Kidney (tissue), 14 donors: ENCODE data around the gene ALDH6A1. TPM values are rescaled to one million over a fixed set of nuclear protein-coding genes. Genes with fewer than 3 reads are reported as not detected.

Experiments
- DNase-seq, 5 donors: peaks; one replicate each; pipeline ENCODE4 v3.0.0-alpha.2; 2013 to 2020
- FAIRE-seq: peaks from 2 replicates; lab custom pipeline; 2012; peaks lifted over from hg19 to GRCh38; lab: Jason Lieb, UNC
- H3K27ac ChIP-seq, 2 donors: one replicate each; pipeline ENCODE4 v1.7.0; 2013; ENCODE audit warnings: low read depth in 2 of 2, low read length in 2 of 2, inconsistent platforms in 1 of 2
- H3K27me3 ChIP-seq: one replicate; pipeline ENCODE4 v1.7.1; 2013; ENCODE audit warnings: low read length, inconsistent platforms; ENCODE audit not compliant: control insufficient read depth, insufficient read depth
- H3K36me3 ChIP-seq, 3 donors: one replicate each; pipeline versions ENCODE4 v1.7.0 to v1.7.1; 2013; ENCODE audit warnings: low read length in 3 of 3, control low read depth in 1 of 3, inconsistent platforms in 1 of 3; ENCODE audit not compliant: insufficient read depth in 3 of 3, control insufficient read depth in 2 of 3
- H3K4me1 ChIP-seq, 3 donors: one replicate each; pipeline versions ENCODE4 v1.7.0 to v1.7.1; 2013; ENCODE audit warnings: low read length in 3 of 3, inconsistent platforms in 1 of 3, low read depth in 1 of 3; ENCODE audit not compliant: control insufficient read depth in 2 of 3, insufficient read depth in 2 of 3
- H3K4me3 ChIP-seq, 3 donors: one replicate each; pipeline versions ENCODE4 v1.7.0 to v1.8.1; 2013; ENCODE audit warnings: low read length in 3 of 3, control low read depth in 1 of 3, inconsistent platforms in 1 of 3
- H3K9ac ChIP-seq, 3 donors: one replicate each; pipeline versions ENCODE4 v1.7.0 to v1.7.1; 2013; ENCODE audit warnings: low read length in 3 of 3, control low read depth in 1 of 3, inconsistent platforms in 1 of 3
- H3K9me3 ChIP-seq, 3 donors: one replicate each; pipeline versions ENCODE4 v1.7.0 to v1.7.1; 2013; ENCODE audit warnings: low read length in 3 of 3, control low read depth in 1 of 3, inconsistent platforms in 1 of 3; ENCODE audit not compliant: control insufficient read depth in 2 of 3, insufficient read depth in 1 of 3
- intact Hi-C: fragments of 100-400 bp; cut with DNase I; formaldehyde crosslinking; loops from one replicate; pipeline ENCODE4 v1.11.1; 2022
- polyA plus RNA-seq: library from polyadenylated mRNA; stranded (reverse); fragments of 350-450 nt; fragmentation: Illumina TruSeq; extraction: RNeasy Lipid Tissue Mini Kit (QIAGEN cat#74804); gene quantifications from one replicate; pipeline ENCODE4 v1.2.3, GENCODE V29; 2014; ENCODE audit warnings: low read depth, low replicate concordance; ENCODE audit not compliant: insufficient read depth
- total RNA-seq: library from RNA; stranded (reverse); fragmentation: NEBNext Ultra II Directional; extraction: Animal tissue kit (Norgen Biotek cat#: 25700); gene quantifications from one replicate; pipeline ENCODE4 v1.2.1, GENCODE V29; 2021
- TF ChIP-seq, protein P1 (sequence below): IDR thresholded peaks from 3 replicates; pipeline ENCODE4 v1.5.1; 2012; ENCODE audit warnings: mild to moderate bottlenecking, moderate library complexity, borderline replicate concordance; ENCODE audit not compliant: insufficient read depth; ENCODE audit errors: extremely low read depth
- donor health status: control.
- donor health status: control.
- donor health status: control.
- donor health status: control.
- donor health status: control.
- donor health status: DM: yes; HTN: yes; CAD: no.
- donor health status: Normal renal cell carcinoma (clear cell type).

ALDH6A1 gene
- total and polyA plus RNA-seq, 2 donors from 2014 or later: 34.1 to 102 TPM

DNA sequence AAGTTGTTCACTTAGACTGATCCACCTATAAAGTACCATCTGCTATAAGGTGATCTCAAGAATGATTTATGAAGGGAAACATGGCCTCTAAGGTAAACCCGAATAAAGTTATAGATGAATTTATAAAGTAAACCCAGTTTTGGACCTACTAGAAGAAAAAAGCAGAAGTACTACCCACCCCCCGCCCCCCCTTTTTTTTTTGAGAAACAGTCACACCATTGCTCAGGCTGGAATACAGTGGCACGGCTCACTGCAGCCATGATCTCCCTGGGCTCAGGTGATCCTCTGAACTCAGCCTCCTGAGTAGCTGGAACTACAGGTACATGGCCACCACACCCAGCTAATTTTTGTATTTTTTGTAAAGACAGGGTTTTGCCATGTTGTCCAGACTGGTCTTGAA lies 69.1 kb downstream of the ALDH6A1 start:
- Histone ChIP-seq H3K27ac (no peak overlapping the region), H3K9ac (no peak overlapping the region), H3K4me1 (peaks cover 0 to 4% (median 3%) of the 10 kb centered on the region in 3 donors), H3K27me3 (no peaks in the 10 kb centered on the region), H3K9me3 (no peaks in the 10 kb centered on the region), H3K36me3 (peaks cover 0 to 5% (median 5%) of the 10 kb centered on the region in 3 donors), H3K4me3 (no peak overlapping the region)
- intact Hi-C loops: no loop called here
- TF ChIP-seq, protein P1, sequence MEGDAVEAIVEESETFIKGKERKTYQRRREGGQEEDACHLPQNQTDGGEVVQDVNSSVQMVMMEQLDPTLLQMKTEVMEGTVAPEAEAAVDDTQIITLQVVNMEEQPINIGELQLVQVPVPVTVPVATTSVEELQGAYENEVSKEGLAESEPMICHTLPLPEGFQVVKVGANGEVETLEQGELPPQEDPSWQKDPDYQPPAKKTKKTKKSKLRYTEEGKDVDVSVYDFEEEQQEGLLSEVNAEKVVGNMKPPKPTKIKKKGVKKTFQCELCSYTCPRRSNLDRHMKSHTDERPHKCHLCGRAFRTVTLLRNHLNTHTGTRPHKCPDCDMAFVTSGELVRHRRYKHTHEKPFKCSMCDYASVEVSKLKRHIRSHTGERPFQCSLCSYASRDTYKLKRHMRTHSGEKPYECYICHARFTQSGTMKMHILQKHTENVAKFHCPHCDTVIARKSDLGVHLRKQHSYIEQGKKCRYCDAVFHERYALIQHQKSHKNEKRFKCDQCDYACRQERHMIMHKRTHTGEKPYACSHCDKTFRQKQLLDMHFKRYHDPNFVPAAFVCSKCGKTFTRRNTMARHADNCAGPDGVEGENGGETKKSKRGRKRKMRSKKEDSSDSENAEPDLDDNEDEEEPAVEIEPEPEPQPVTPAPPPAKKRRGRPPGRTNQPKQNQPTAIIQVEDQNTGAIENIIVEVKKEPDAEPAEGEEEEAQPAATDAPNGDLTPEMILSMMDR: no peak
- no peak for DNase-seq
- FAIRE-seq: no peak

DNA sequence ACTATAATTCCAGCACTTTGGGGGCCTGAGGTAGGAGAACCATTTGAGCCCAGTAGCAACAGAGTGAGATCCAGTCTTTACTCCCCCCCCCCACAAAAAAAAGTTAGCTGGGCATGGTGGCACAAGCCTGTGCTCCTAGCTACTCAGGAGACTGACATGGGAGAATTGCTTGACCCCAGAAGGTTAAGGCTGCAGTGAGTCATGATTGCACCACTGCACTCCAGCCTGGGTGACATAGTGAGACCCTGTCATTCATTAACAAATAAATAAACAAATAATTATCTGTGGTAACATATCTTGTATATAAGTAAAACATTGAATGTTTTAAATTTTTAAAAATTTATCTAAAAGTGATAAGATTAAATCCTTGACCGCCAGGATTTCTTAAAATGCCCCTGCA lies 70.0 kb downstream of the ALDH6A1 start:
- Histone ChIP-seq H3K4me1 (peaks cover 0 to 4% (median 0%) of the 10 kb centered on the region in 3 donors), H3K9me3 (no peaks in the 10 kb centered on the region), H3K9ac (no peak overlapping the region), H3K36me3 (peaks cover 0 to 5% (median 5%) of the 10 kb centered on the region in 3 donors), H3K4me3 (no peak overlapping the region), H3K27me3 (no peaks in the 10 kb centered on the region), H3K27ac (no peak overlapping the region)
- TF ChIP-seq, protein P1: no peak
- no peak for FAIRE-seq
- intact Hi-C loops: no loop called here
- DNase-seq: peak in 2 of 5 donors; percentile 12 to 22

DNA sequence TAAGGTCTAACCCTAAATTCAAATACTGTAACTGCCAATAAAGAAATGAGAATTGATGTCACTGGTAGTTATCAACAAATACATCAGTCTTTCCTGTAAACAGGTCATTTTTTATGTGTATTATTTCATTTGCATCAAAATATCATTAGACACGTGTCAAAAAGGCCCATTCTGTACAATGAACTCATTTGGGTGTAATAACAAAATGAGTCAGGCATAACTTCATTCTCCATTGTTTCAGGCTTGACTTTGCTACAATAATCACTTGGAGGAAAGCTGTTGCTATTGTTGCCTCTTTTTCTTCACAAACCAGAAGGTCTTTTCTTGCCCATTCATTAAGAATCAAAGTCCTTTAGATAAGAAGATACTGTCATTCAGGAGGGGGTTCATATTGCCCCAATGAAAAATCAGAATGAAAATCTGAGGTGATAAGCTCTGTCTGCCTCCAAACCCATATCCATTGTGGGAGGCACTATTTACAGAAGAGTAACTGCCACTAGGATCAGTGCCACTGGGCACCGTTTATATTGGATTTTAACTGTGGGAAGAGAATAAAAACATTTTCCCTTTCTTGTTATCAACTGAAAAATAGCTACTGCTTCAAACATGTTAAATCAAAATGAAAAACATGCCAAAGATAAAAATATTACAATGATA lies 75.3 kb downstream of the ALDH6A1 start:
- intact Hi-C loops: no loop called here
- Histone ChIP-seq H3K4me3 (no peak overlapping the region), H3K9me3 (no peaks in the 10 kb centered on the region), H3K4me1 (peaks cover 0 to 1% (median 0%) of the 10 kb centered on the region in 3 donors), H3K27me3 (no peaks in the 10 kb centered on the region), H3K27ac (no peak overlapping the region), H3K36me3 (peaks cover 0 to 5% (median 5%) of the 10 kb centered on the region in 3 donors), H3K9ac (no peak overlapping the region)
- TF ChIP-seq, protein P1: no peak
- FAIRE-seq (no peak), DNase-seq (no peak)

Other genes starting within 250 kb of the ALDH6A1 start
- 20.5 TPM for gene PTGR2, start 232.6 kb downstream of the ALDH6A1 start, total RNA-seq
- gene PTGR2, start 232.6 kb downstream of the ALDH6A1 start, polyA plus RNA-seq: 24.4 TPM
- gene ZNF410, start 197.6 kb downstream of the ALDH6A1 start, total RNA-seq: 43.2 TPM
- 35.8 TPM for gene ZNF410, start 197.6 kb downstream of the ALDH6A1 start, polyA plus RNA-seq
- 8.2 TPM for gene FAM161B, start 134.4 kb downstream of the ALDH6A1 start, total RNA-seq
- gene FAM161B, start 134.4 kb downstream of the ALDH6A1 start, polyA plus RNA-seq: 3.2 TPM
- 24.6 TPM for gene COQ6, start 134.2 kb downstream of the ALDH6A1 start, total RNA-seq
- 40.8 TPM for gene COQ6, start 134.2 kb downstream of the ALDH6A1 start, polyA plus RNA-seq
- gene ENTPD5, start 65.2 kb downstream of the ALDH6A1 start, total RNA-seq: 24.7 TPM
- 28.3 TPM for gene ENTPD5, start 65.2 kb downstream of the ALDH6A1 start, polyA plus RNA-seq
- gene BBOF1, start 65.1 kb downstream of the ALDH6A1 start, total RNA-seq: 14.6 TPM
- 7.6 TPM for gene BBOF1, start 65.1 kb downstream of the ALDH6A1 start, polyA plus RNA-seq
- 8.5 TPM for gene LIN52, start 503 bp upstream of the ALDH6A1 start, total RNA-seq
- gene LIN52, start 503 bp upstream of the ALDH6A1 start, polyA plus RNA-seq: 13.3 TPM
- gene VSX2, start 155.0 kb upstream of the ALDH6A1 start, total RNA-seq: not detected
- not detected for gene VSX2, start 155.0 kb upstream of the ALDH6A1 start, polyA plus RNA-seq
- 61.3 TPM for gene ABCD4, start 218.5 kb upstream of the ALDH6A1 start, total RNA-seq
- 66.1 TPM for gene ABCD4, start 218.5 kb upstream of the ALDH6A1 start, polyA plus RNA-seq